Cardiac fibroblast (primary cell): Measurements from ENCODE around the gene NOL4L.

ENCODE experiments used
- DNase-seq, 2 donors: peaks; one replicate each; pipeline versions ENCODE4 v3.0.0 to v3.0.0-alpha.2; 2010; ENCODE audit warnings: low read depth in 2 of 2
- H3K4me3 ChIP-seq, 2 donors: replicated peaks in 1 of 2; 1 replicate in 1 of 2; 2 replicates in 1 of 2; pipeline ENCODE4 v1.5.1; 2011; ENCODE audit warnings: low read depth in 2 of 2, low read length in 2 of 2, mild to moderate bottlenecking in 2 of 2, moderate library complexity in 1 of 2
- TF ChIP-seq, protein P1 (sequence below): IDR thresholded peaks from one replicate; pipeline ENCODE4 v1.5.1; 2011; ENCODE audit warnings: low read depth, mild to moderate bottlenecking, low read length, inconsistent platforms

NOL4L gene

DNA sequence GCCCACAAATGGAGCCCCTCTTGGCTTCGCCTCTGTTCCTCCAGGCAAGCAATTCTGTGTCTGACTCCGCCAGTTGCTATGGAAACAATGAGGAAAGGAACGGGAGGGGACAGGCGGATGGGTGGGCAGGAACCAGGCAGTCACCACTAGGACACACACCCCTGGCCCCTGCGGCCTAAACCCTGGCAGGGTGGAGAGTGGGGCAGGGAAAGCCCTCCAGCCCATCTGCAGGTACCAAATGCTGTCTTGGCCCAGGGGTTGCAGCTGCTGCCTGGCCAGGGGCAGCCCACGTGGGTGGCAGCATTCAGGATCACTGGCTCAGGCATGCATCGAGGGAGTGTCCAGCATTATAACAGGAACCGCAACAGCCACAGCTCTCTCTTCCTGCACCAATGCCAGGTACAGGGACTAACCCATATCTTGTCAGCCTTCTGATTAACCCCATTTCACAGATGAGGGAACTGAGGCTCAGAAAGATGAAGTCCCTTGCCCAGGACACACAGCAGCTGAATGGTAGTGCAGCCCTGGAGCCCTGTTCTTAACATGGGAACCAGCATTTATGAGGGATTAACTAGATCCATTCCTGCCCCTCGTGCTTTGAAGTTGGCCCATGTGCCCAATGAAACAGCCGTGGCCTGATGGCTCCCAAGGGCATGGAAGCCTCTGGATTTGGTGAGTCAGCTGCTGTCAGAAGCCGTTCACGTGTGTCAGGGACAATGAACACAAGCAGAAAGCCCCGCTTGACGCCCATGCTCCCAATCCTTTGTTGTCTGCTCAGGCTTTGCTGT, 66.3 kb downstream of the NOL4L start:
- H3K4me3 ChIP-seq: no peak overlapping the region
- no peak for DNase-seq
- TF ChIP-seq, protein P1, sequence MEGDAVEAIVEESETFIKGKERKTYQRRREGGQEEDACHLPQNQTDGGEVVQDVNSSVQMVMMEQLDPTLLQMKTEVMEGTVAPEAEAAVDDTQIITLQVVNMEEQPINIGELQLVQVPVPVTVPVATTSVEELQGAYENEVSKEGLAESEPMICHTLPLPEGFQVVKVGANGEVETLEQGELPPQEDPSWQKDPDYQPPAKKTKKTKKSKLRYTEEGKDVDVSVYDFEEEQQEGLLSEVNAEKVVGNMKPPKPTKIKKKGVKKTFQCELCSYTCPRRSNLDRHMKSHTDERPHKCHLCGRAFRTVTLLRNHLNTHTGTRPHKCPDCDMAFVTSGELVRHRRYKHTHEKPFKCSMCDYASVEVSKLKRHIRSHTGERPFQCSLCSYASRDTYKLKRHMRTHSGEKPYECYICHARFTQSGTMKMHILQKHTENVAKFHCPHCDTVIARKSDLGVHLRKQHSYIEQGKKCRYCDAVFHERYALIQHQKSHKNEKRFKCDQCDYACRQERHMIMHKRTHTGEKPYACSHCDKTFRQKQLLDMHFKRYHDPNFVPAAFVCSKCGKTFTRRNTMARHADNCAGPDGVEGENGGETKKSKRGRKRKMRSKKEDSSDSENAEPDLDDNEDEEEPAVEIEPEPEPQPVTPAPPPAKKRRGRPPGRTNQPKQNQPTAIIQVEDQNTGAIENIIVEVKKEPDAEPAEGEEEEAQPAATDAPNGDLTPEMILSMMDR: no peak

GRCh38 chr20:32517914-32518592, 67.1 kb downstream of the NOL4L start:
- no peak overlapping the region for H3K4me3 ChIP-seq
- TF ChIP-seq, protein P1: no peak
- DNase-seq: no peak

DNA sequence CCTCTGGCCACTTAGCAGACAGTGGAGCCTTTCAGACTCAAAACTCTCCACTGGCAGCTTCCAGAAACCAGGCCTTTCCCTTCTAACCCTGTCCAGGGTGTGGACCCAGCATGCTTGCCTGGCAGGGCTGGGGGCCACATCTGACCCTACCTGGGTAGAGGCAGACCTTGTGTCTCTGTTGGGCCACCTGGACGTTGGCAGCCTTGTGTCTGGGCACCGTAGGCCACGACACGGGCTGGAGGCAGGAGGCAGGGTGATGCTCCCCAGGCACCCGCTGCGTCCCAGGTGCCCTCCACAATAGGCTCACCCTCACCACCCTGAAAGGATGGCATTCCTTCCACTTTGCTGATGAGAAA, 67.6 kb downstream of the NOL4L start:
- DNase-seq: no peak
- TF ChIP-seq, protein P1: no peak
- H3K4me3 ChIP-seq: no peak overlapping the region

DNA sequence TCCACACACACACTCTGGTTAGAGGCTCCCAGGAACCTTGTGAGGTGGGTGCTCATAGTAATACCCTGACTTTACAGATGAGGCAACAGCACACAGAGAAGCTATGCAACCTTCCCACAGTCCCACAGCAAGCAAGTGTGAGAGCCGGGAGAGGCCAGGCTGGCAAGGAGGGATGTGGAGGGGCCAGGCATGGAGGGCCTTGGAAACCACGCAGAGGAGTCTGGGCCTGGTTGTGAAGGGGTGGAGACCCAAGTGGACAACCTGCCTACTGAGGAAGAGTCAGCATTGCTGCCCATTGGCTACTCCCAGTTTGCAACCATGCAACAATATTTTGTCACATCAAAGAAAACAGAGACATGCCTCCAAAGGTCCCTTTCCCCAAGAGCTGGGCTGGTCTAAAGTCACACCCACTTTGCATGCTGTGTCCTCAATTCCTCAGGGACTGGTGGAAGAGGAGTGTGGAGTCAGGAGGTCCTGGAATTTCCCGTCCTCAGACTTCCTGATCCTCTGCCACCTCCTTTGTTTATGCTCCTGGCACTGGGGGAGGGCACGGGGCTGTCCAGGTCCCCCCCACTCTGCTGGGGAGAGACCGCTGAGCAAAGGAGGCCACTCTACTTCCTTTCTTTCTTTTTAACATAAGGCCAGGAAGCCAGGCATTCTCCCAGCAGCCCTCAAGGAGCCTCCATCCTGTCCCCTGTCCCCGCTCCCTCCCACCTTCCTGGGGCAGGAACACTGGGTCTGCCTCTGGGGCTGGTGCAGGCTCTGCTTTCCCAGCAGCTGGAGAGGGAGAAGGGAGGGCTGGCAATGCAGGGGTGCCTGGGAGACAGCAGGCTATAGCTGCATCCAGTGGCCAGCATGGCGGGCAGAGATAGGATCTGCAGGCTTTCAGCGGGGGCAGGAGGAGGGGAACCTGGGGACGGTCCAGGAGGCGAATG, 68.3 kb downstream of the NOL4L start:
- TF ChIP-seq, protein P1: no peak
- peak in 1 of 2 donors; percentile 33 for DNase-seq
- H3K4me3 ChIP-seq: no peak overlapping the region

- H3K4me3 ChIP-seq: no peak overlapping the region
- TF ChIP-seq, protein P1: no peak
- DNase-seq: no peak
Measured at GRCh38 chr20:32515631-32516101, 69.5 kb downstream of the NOL4L start.

DNA sequence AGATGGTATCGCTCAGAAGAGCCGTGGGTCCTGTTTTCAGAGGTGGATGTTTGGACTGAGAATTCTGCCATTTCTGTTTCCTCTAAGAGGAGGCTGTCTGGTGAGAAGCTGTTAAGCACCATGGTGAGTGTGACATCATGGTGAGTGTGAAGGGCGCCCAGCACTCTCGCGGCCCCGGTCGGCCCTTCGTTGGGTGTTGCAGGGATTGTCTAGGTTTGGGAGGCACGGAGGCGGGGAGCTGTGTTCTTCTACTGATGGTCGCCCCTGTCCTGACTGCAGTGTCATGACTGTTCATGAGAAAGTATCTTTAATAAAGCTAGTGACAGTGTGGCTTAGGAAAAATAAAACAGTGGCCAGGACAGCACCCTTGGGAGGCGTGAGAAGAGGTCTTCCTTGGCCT, 70.4 kb downstream of the NOL4L start:
- no peak for DNase-seq
- H3K4me3 ChIP-seq: no peak overlapping the region
- TF ChIP-seq, protein P1: no peak
